ENCODE measurements around the gene RBM38.

Gene RBM38

GRCh38 chr20:57379263-57379647, 11.9 kb upstream of the RBM38 start:
- Histone ChIP-seq H3K9me2 (replicated peaks; ENCODE audit: insufficient read depth, low read length) (no peaks in the 10 kb centered on the region), H3K9ac (ENCODE audit: low read length) (no peak overlapping the region), H3K36me3 (ENCODE audit: low read length) (no peaks in the 10 kb centered on the region), H3K9me3 (ENCODE audit: insufficient read depth, low read length) (no peaks in the 10 kb centered on the region), H4K20me1 (ENCODE audit: low read depth, low read length) (no peaks in the 10 kb centered on the region), H3K27me3 (ENCODE audit: low read length) (no peaks in the 10 kb centered on the region), H2AFZ (ENCODE audit: low read depth, low read length, severe bottlenecking) (no peak overlapping the region), H3K27ac (ENCODE audit: low read depth, low read length) (no peak overlapping the region), H3F3A (ENCODE audit: insufficient read depth) (peaks cover 7% of the 10 kb centered on the region; the same call in 1 of the 2 replicates), H3K79me2 (ENCODE audit: insufficient read depth, low read length) (no peaks in the 10 kb centered on the region), H3K4me3 (ENCODE audit: insufficient read depth, low read length, poor library complexity, severe bottlenecking) (no peak overlapping the region), H3K4me2 (ENCODE audit: low read depth, low read length, poor library complexity, severe bottlenecking) (no peak overlapping the region)
- TF ChIP-seq, protein P1, sequence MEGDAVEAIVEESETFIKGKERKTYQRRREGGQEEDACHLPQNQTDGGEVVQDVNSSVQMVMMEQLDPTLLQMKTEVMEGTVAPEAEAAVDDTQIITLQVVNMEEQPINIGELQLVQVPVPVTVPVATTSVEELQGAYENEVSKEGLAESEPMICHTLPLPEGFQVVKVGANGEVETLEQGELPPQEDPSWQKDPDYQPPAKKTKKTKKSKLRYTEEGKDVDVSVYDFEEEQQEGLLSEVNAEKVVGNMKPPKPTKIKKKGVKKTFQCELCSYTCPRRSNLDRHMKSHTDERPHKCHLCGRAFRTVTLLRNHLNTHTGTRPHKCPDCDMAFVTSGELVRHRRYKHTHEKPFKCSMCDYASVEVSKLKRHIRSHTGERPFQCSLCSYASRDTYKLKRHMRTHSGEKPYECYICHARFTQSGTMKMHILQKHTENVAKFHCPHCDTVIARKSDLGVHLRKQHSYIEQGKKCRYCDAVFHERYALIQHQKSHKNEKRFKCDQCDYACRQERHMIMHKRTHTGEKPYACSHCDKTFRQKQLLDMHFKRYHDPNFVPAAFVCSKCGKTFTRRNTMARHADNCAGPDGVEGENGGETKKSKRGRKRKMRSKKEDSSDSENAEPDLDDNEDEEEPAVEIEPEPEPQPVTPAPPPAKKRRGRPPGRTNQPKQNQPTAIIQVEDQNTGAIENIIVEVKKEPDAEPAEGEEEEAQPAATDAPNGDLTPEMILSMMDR (IDR thresholded peaks at IDR 0.05; ENCODE audit: insufficient read depth, low read length, poor library complexity, severe bottlenecking) = no peak
- no peak for TF ChIP-seq EZH2phosphoT487 (conservative IDR thresholded peaks at IDR 0.05; ENCODE audit: low read length)

DNA sequence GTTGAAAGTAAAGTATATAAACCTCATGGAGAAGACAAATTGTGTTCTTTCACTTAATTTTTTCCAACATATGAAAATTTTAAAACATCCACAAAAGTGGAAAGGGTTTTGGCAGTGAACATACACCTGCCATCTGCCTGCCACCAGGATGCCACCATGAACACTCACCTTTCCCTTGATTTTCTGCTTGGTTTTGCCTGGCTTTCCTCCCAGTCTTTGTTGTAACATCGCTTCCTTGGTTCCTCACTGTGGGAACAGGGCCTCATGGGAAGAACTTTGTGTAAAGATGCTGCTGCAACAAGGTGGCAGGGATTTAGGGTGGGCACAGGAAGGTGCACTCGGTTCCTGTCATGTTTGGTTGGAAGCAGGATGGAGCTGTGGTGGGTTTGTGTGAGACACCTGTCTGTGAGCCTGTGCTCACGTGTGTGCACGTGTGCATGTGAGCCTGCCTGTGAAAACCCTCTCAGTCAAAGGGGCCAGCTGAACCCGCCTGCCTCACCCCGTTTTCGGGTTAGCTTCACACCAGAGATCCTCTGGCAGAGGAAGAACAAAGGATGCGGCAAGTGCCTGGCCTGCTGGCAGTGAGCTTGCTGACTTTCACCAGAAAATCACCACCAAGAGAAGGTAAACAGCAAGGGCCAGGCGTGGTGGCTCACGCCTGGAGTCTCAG, 11.0 kb upstream of the RBM38 start:
- H3K79me2 ChIP-seq (ENCODE audit: insufficient read depth, low read length) = no peaks in the 10 kb centered on the region
- H3K36me3 ChIP-seq (ENCODE audit: low read length) = no peaks in the 10 kb centered on the region
- TF ChIP-seq EZH2phosphoT487 (conservative IDR thresholded peaks at IDR 0.05; ENCODE audit: low read length) = no peak
- TF ChIP-seq, protein P1 (IDR thresholded peaks at IDR 0.05; ENCODE audit: insufficient read depth, low read length, poor library complexity, severe bottlenecking) = no peak
- peaks cover 7% of the 10 kb centered on the region; the same call in 1 of the 2 replicates for H3F3A ChIP-seq (ENCODE audit: insufficient read depth)
- no peaks in the 10 kb centered on the region for H3K9me2 ChIP-seq (replicated peaks; ENCODE audit: insufficient read depth, low read length)
- H3K27me3 ChIP-seq (ENCODE audit: low read length) = no peaks in the 10 kb centered on the region
- no peaks in the 10 kb centered on the region for H4K20me1 ChIP-seq (ENCODE audit: low read depth, low read length)
- H3K4me2 ChIP-seq (ENCODE audit: low read depth, low read length, poor library complexity, severe bottlenecking) = no peak overlapping the region
- no peak overlapping the region for H3K27ac ChIP-seq (ENCODE audit: low read depth, low read length)
- no peak overlapping the region for H3K4me3 ChIP-seq (ENCODE audit: insufficient read depth, low read length, poor library complexity, severe bottlenecking)
- no peaks in the 10 kb centered on the region for H3K9me3 ChIP-seq (ENCODE audit: insufficient read depth, low read length)
- no peak overlapping the region for H2AFZ ChIP-seq (ENCODE audit: low read depth, low read length, severe bottlenecking)
- H3K9ac ChIP-seq (ENCODE audit: low read length) = no peak overlapping the region

- H3F3A ChIP-seq (ENCODE audit: insufficient read depth) = peaks cover 7% of the 10 kb centered on the region; the same call in 1 of the 2 replicates
- TF ChIP-seq, protein P1 (IDR thresholded peaks at IDR 0.05; ENCODE audit: insufficient read depth, low read length, poor library complexity, severe bottlenecking) = peak; percentile 90
- no peak for TF ChIP-seq EZH2phosphoT487 (conservative IDR thresholded peaks at IDR 0.05; ENCODE audit: low read length)
- no peak overlapping the region for H3K4me2 ChIP-seq (ENCODE audit: low read depth, low read length, poor library complexity, severe bottlenecking)
- H2AFZ ChIP-seq (ENCODE audit: low read depth, low read length, severe bottlenecking) = no peak overlapping the region
- peak overlapping the region; percentile 3; the same call in 1 of the 2 replicates for H3K9ac ChIP-seq (ENCODE audit: low read length)
- no peaks in the 10 kb centered on the region for H4K20me1 ChIP-seq (ENCODE audit: low read depth, low read length)
- no peak overlapping the region for H3K4me3 ChIP-seq (ENCODE audit: insufficient read depth, low read length, poor library complexity, severe bottlenecking)
- H3K27me3 ChIP-seq (ENCODE audit: low read length) = no peaks in the 10 kb centered on the region
- no peaks in the 10 kb centered on the region for H3K9me3 ChIP-seq (ENCODE audit: insufficient read depth, low read length)
- H3K9me2 ChIP-seq (replicated peaks; ENCODE audit: insufficient read depth, low read length) = no peaks in the 10 kb centered on the region
- no peaks in the 10 kb centered on the region for H3K79me2 ChIP-seq (ENCODE audit: insufficient read depth, low read length)
- H3K36me3 ChIP-seq (ENCODE audit: low read length) = no peaks in the 10 kb centered on the region
- no peak overlapping the region for H3K27ac ChIP-seq (ENCODE audit: low read depth, low read length)
These were observed 9.3 kb upstream of the RBM38 start for GRCh38 chr20:57381596-57382503.
